HepG2 (cell line): Measurements from ENCODE around the gene C11orf68.

Source experiments
- CTCF ChIP-seq: sonication (generic); formaldehyde crosslinking; IDR thresholded peaks from 2 replicates; pipeline ENCODE4 v1.5.0; 2020; ENCODE audit warnings: mild to moderate bottlenecking, missing genetic modification reagents, moderate library complexity
- PCBP1 ChIP-seq: fragments of 200-400 bp; formaldehyde crosslinking; IDR thresholded peaks from 2 replicates; pipeline ENCODE4 v1.6.1; 2017; ENCODE audit warnings: mild to moderate bottlenecking, low read depth, low read length, borderline replicate concordance
- POLR2AphosphoS2 ChIP-seq: IDR thresholded peaks from 2 replicates; pipeline ENCODE4 v1.6.1; 2011; ENCODE audit warnings: low read depth, low read length, improper control_type of control experiment
- SIX4 ChIP-seq: sonication (generic); formaldehyde crosslinking; IDR thresholded peaks from 2 replicates; pipeline ENCODE4 v1.4.0; 2020; ENCODE audit warnings: missing genetic modification reagents
- U2AF1 ChIP-seq: fragments of 200-400 bp; formaldehyde crosslinking; optimal IDR thresholded peaks from 2 replicates; pipeline ENCODE3; 2017; ENCODE audit warnings: mild to moderate bottlenecking, low read depth, low read length
- ZNF766 ChIP-seq: sonication (generic); formaldehyde crosslinking; IDR thresholded peaks from 2 replicates; pipeline ENCODE4 v1.5.0; 2020; ENCODE audit warnings: missing genetic modification reagents, borderline replicate concordance
- TF ChIP-seq, protein P1 (sequence below): IDR thresholded peaks from 2 replicates; pipeline ENCODE4 v1.6.1; 2016
- TF ChIP-seq, protein P2 (sequence below): sonication (generic); formaldehyde crosslinking; IDR thresholded peaks from 2 replicates; pipeline ENCODE4 v1.8.1; 2022; ENCODE audit warnings: low read depth, mild to moderate bottlenecking, missing genetic modification reagents

DNA sequence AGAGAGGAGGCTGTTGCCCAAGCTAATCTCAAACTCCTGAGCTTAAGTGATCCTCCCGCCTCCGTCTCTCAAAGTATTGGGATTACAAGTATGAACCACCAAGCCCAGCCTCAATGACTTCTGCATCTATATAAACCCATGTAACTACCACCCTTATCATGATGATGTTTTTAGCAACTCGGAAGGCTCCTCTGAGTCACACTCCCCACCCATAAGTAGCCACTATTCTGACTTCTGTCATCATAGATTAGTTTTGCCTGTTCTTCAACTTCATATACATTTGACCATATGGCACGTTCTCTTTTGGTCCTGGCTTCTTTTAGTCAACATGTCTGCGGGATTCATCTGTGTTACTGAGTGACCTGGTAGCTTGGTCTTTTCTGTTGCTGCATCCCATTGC is 12.3 kb downstream of the C11orf68 start:
- no peak for TF ChIP-seq U2AF1
- no peak for TF ChIP-seq ZNF766 (CRISPR knock-in tag)
- TF ChIP-seq, protein P1, sequence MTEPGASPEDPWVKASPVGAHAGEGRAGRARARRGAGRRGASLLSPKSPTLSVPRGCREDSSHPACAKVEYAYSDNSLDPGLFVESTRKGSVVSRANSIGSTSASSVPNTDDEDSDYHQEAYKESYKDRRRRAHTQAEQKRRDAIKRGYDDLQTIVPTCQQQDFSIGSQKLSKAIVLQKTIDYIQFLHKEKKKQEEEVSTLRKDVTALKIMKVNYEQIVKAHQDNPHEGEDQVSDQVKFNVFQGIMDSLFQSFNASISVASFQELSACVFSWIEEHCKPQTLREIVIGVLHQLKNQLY (CRISPR knock-in tag): no peak
- TF ChIP-seq POLR2AphosphoS2: no peak
- TF ChIP-seq, protein P2, sequence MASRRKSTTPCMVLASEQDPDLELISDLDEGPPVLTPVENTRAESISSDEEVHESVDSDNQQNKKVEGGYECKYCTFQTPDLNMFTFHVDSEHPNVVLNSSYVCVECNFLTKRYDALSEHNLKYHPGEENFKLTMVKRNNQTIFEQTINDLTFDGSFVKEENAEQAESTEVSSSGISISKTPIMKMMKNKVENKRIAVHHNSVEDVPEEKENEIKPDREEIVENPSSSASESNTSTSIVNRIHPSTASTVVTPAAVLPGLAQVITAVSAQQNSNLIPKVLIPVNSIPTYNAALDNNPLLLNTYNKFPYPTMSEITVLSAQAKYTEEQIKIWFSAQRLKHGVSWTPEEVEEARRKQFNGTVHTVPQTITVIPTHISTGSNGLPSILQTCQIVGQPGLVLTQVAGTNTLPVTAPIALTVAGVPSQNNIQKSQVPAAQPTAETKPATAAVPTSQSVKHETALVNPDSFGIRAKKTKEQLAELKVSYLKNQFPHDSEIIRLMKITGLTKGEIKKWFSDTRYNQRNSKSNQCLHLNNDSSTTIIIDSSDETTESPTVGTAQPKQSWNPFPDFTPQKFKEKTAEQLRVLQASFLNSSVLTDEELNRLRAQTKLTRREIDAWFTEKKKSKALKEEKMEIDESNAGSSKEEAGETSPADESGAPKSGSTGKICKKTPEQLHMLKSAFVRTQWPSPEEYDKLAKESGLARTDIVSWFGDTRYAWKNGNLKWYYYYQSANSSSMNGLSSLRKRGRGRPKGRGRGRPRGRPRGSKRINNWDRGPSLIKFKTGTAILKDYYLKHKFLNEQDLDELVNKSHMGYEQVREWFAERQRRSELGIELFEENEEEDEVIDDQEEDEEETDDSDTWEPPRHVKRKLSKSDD (CRISPR knock-in tag): no peak
- no peak for TF ChIP-seq PCBP1
- TF ChIP-seq CTCF (CRISPR knock-in tag): no peak
- no peak for TF ChIP-seq SIX4
